A673 (cell line): ENCODE data around the gene WRNIP1. TPM values are rescaled to one million over a fixed set of nuclear protein-coding genes. Genes with fewer than 3 reads are reported as not detected.

Source experiments
- BruUV-seq: library from RNA; stranded (reverse); fragments of 400-500 nt; replicated peaks from 2 replicates; lab custom pipeline; 2021; lab: Mats Ljungman, UMichigan
- CTCF ChIA-PET: fragments of 300-600 bp; sonication (Branson Sonifier 250); formaldehyde crosslinking; loops from one replicate; lab custom pipeline; 2022; ENCODE audit warnings: antibody characterized with exemption; lab: Charles Lee
- POLR2A ChIA-PET: fragments of 300-600 bp; sonication (Branson Sonifier 250); formaldehyde crosslinking; loops from one replicate; lab custom pipeline; 2022; ENCODE audit warnings: antibody characterized with exemption; ENCODE audit not compliant: low non-redundant PET; lab: Charles Lee
- DNase-seq: peaks from one replicate; pipeline ENCODE4 v3.0.0-alpha.2; 2015; ENCODE audit warnings: low spot score
- H3K27ac ChIP-seq: fragments of 200-600 bp; sonication (generic); 2 replicates; pipeline ENCODE4 v1.5.1; 2016; ENCODE audit warnings: mixed run types, low read depth, mild to moderate bottlenecking, mixed read lengths, antibody characterized with exemption, low read length; ENCODE audit not compliant: poor library complexity, severe bottlenecking
- H3K27me3 ChIP-seq: fragments of 200-600 bp; sonication (generic); replicated peaks from 2 replicates; pipeline ENCODE4 v1.6.1; 2017; ENCODE audit warnings: mixed run types, low read depth, mild to moderate bottlenecking, mixed read lengths, antibody characterized with exemption, low read length; ENCODE audit not compliant: insufficient read depth, poor library complexity
- H3K36me3 ChIP-seq: fragments of 200-600 bp; sonication (generic); 2 replicates; pipeline ENCODE4 v1.6.1; 2016; ENCODE audit warnings: mixed run types, mild to moderate bottlenecking, mixed read lengths, antibody characterized with exemption, low read length; ENCODE audit not compliant: insufficient read depth, poor library complexity, severe bottlenecking
- H3K4me1 ChIP-seq: fragments of 200-600 bp; sonication (generic); 2 replicates; pipeline ENCODE4 v1.6.1; 2017; ENCODE audit warnings: mixed run types, mild to moderate bottlenecking, mixed read lengths, antibody characterized with exemption, low read length; ENCODE audit not compliant: insufficient read depth, poor library complexity, severe bottlenecking
- H3K4me3 ChIP-seq: fragments of 200-600 bp; sonication (generic); 2 replicates; pipeline ENCODE4 v1.5.1; 2016; ENCODE audit warnings: low read depth, mixed run types, mild to moderate bottlenecking, mixed read lengths, low read length; ENCODE audit not compliant: poor library complexity, severe bottlenecking
- H3K9me3 ChIP-seq: fragments of 200-600 bp; sonication (generic); 2 replicates; pipeline ENCODE4 v1.6.1; 2016; ENCODE audit warnings: mixed run types, low read depth, mild to moderate bottlenecking, mixed read lengths, antibody characterized with exemption, low read length; ENCODE audit not compliant: poor library complexity, severe bottlenecking
- EZH2 ChIP-seq: fragments of 200-600 bp; sonication (generic); IDR thresholded peaks from 2 replicates; pipeline ENCODE4 v1.6.1; 2017; ENCODE audit warnings: borderline replicate concordance, low read depth, mild to moderate bottlenecking, mixed read lengths, antibody characterized with exemption, low read length; ENCODE audit not compliant: poor library complexity, severe bottlenecking
- intact Hi-C: fragments of 100-400 bp; cut with micrococcal nuclease; formaldehyde crosslinking; loops from one replicate; pipeline ENCODE4 v1.10.0; 2022; ENCODE audit not compliant: unreplicated experiment
- total RNA-seq: library from RNA; stranded (reverse); gene quantifications from 2 replicates; pipeline ENCODE4 v1.2.3, GENCODE V29; 2021
- TF ChIP-seq, protein P1 (sequence below): fragments of 300-800, 200-600 bp; sonication (generic); conservative IDR thresholded peaks from 2 replicates; pipeline ENCODE4 v1.5.1; 2017; ENCODE audit warnings: low read depth, mild to moderate bottlenecking, antibody characterized with exemption, low read length, moderate library complexity, mixed read lengths

The WRNIP1 gene
- total RNA-seq, 1 experiment from 2014 or later = 49.3 TPM

DNA sequence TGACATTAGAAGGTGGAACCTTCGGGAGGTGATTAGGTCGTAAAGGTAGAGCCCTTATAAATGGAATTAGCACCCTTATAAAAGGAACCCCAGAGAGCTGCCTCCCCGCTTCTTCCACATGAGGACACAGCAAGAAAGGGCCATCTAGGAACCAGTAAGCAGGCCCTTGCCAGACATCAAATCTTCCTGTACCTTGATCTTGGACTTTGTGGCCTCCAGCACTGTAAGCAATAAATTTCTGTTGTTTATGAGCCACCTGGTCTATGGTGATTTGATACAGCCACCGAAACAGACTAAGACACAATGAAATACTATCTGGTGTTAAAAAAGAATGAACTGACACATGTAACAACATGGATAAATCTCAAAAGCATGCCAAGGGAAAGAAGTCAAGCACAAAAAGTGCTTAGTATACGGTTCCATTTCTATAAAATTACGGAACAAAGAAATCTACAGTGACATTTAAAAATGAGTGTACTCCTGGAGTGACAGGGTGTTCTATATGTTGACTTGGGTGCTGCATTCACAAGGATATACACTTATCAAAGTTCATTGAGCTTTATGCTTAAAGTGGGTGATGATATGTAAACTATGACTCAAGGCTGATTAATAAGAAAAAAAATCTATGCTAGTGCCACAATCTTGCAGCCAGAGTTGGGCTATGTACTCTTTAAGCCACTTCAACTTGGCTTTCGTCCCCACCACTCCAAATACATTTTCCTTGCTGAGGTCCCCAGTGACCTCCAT, 58.1 kb downstream of the WRNIP1 start:
- no TSS peak for BruUV-seq
- Histone ChIP-seq H3K36me3 (no peaks in the 10 kb centered on the region), H3K27me3 (no peaks in the 10 kb centered on the region), H3K4me1 (no peaks in the 10 kb centered on the region), H3K27ac (no peak overlapping the region), H3K9me3 (no peaks in the 10 kb centered on the region), H3K4me3 (no peak overlapping the region)
- CTCF ChIA-PET = no interaction called here
- no peak for TF ChIP-seq EZH2
- TF ChIP-seq, protein P1, sequence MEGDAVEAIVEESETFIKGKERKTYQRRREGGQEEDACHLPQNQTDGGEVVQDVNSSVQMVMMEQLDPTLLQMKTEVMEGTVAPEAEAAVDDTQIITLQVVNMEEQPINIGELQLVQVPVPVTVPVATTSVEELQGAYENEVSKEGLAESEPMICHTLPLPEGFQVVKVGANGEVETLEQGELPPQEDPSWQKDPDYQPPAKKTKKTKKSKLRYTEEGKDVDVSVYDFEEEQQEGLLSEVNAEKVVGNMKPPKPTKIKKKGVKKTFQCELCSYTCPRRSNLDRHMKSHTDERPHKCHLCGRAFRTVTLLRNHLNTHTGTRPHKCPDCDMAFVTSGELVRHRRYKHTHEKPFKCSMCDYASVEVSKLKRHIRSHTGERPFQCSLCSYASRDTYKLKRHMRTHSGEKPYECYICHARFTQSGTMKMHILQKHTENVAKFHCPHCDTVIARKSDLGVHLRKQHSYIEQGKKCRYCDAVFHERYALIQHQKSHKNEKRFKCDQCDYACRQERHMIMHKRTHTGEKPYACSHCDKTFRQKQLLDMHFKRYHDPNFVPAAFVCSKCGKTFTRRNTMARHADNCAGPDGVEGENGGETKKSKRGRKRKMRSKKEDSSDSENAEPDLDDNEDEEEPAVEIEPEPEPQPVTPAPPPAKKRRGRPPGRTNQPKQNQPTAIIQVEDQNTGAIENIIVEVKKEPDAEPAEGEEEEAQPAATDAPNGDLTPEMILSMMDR = no peak
- DNase-seq = no peak
- intact Hi-C loops = no loop called here
- POLR2A ChIA-PET = no interaction called here

GRCh38 chr6:2826131-2826530, 60.9 kb downstream of the WRNIP1 start:
- Histone ChIP-seq H3K9me3 (no peaks in the 10 kb centered on the region), H3K27ac (no peak overlapping the region), H3K4me3 (no peak overlapping the region), H3K36me3 (no peaks in the 10 kb centered on the region), H3K4me1 (no peaks in the 10 kb centered on the region), H3K27me3 (no peaks in the 10 kb centered on the region)
- POLR2A ChIA-PET = no interaction called here
- no TSS peak for BruUV-seq
- TF ChIP-seq, protein P1 = no peak
- no peak for DNase-seq
- CTCF ChIA-PET = no interaction called here
- intact Hi-C loops = no loop called here

- no peaks in the 10 kb centered on the region for H3K9me3 ChIP-seq
- H3K4me3 ChIP-seq = no peak overlapping the region
- TF ChIP-seq, protein P1 = no peak
- TF ChIP-seq EZH2 = no peak
- no peaks in the 10 kb centered on the region for H3K36me3 ChIP-seq
- DNase-seq = no peak
- no peaks in the 10 kb centered on the region for H3K27me3 ChIP-seq
- intact Hi-C loops = no loop called here
- BruUV-seq = no TSS peak
- POLR2A ChIA-PET = no interaction called here
- no peak overlapping the region for H3K27ac ChIP-seq
- CTCF ChIA-PET = no interaction called here
- no peaks in the 10 kb centered on the region for H3K4me1 ChIP-seq
Measured at GRCh38 chr6:2827142-2827541, 61.9 kb downstream of the WRNIP1 start.
